ENCODE measurements around the gene FBXO48. TPM values are rescaled to one million over a fixed set of nuclear protein-coding genes. Genes with fewer than 3 reads are reported as not detected.

Gene FBXO48
- total and polyA plus RNA-seq, 4 donors: 0.52 to 1.9 (median 0.96) TPM

DNA sequence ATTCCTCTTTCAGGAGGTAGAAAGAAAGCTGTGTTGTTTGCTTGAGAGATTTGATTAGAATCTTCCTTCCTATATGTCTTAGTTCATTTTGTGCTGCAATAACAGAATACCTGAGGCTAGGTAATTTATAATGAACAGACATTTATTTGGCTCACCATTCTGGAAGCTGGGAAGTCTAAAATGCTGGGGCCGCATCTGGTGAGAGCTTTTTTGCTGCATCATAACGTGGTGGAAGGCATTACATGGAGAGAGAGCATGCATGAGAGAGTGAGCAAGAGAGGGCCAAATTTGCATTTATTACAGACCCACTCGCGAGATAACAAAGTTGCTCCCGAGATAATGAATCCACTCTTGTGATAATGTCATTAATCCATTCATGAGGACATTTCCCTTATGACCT lies 34.7 kb upstream of the FBXO48 start:
- Histone ChIP-seq H3K27me3 (ENCODE audit: control insufficient read depth in 3 of 3, insufficient read depth in 3 of 3, low read length in 2 of 3) (no peaks in the 10 kb centered on the region), H3K27ac (ENCODE audit: low read depth in 1 of 2, low read length in 1 of 2) (no peak overlapping the region), H3K4me3 (no peak overlapping the region), H3K4me1 (ENCODE audit: control insufficient read depth in 5 of 5, insufficient read depth in 5 of 5, low read length in 5 of 5) (no peaks in the 10 kb centered on the region), H3K9ac (ENCODE audit: insufficient read depth in 1 of 2, low read length in 2 of 2) (no peak overlapping the region), H3K9me3 (ENCODE audit: control insufficient read depth in 4 of 4, insufficient read depth in 3 of 4, low read length in 3 of 4) (peaks cover 0 to 3% (median 0%) of the 10 kb centered on the region in 4 donors), H3K36me3 (ENCODE audit: control insufficient read depth in 4 of 4, insufficient read depth in 4 of 4, low read length in 4 of 4) (no peaks in the 10 kb centered on the region)
- WGBS, 2 donors: 92 to 93% methylated on average over 5 of the region's 5 CpGs
- ATAC-seq (ENCODE audit: insufficient read depth, low FRiP score) (no peak), DNase-seq (no peak)
- TF ChIP-seq, protein P1, sequence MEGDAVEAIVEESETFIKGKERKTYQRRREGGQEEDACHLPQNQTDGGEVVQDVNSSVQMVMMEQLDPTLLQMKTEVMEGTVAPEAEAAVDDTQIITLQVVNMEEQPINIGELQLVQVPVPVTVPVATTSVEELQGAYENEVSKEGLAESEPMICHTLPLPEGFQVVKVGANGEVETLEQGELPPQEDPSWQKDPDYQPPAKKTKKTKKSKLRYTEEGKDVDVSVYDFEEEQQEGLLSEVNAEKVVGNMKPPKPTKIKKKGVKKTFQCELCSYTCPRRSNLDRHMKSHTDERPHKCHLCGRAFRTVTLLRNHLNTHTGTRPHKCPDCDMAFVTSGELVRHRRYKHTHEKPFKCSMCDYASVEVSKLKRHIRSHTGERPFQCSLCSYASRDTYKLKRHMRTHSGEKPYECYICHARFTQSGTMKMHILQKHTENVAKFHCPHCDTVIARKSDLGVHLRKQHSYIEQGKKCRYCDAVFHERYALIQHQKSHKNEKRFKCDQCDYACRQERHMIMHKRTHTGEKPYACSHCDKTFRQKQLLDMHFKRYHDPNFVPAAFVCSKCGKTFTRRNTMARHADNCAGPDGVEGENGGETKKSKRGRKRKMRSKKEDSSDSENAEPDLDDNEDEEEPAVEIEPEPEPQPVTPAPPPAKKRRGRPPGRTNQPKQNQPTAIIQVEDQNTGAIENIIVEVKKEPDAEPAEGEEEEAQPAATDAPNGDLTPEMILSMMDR (IDR thresholded peaks at IDR 0.05; ENCODE audit: control extremely low read depth, extremely low read depth): no peak

- Histone ChIP-seq H3K27ac (ENCODE audit: low read depth in 1 of 2, low read length in 1 of 2) (no peak overlapping the region), H3K27me3 (ENCODE audit: control insufficient read depth in 3 of 3, insufficient read depth in 3 of 3, low read length in 2 of 3) (no peaks in the 10 kb centered on the region), H3K4me1 (ENCODE audit: control insufficient read depth in 5 of 5, insufficient read depth in 5 of 5, low read length in 5 of 5) (no peaks in the 10 kb centered on the region), H3K4me3 (no peak overlapping the region), H3K9ac (ENCODE audit: insufficient read depth in 1 of 2, low read length in 2 of 2) (no peak overlapping the region), H3K9me3 (ENCODE audit: control insufficient read depth in 4 of 4, insufficient read depth in 3 of 4, low read length in 3 of 4) (peaks cover 0 to 5% (median 3%) of the 10 kb centered on the region in 4 donors), H3K36me3 (ENCODE audit: control insufficient read depth in 4 of 4, insufficient read depth in 4 of 4, low read length in 4 of 4) (no peaks in the 10 kb centered on the region)
- no peak for ATAC-seq (ENCODE audit: insufficient read depth, low FRiP score)
- TF ChIP-seq, protein P1 (IDR thresholded peaks at IDR 0.05; ENCODE audit: control extremely low read depth, extremely low read depth): no peak
- DNase-seq: no peak
- 86 to 98% methylated on average over 4 of the region's 4 CpGs for WGBS, 2 donors
Observed at GRCh38 chr2:68500649-68501048, 33.6 kb upstream of the FBXO48 start.

- no peaks in the 10 kb centered on the region for H3K36me3 ChIP-seq (ENCODE audit: control insufficient read depth in 4 of 4, insufficient read depth in 4 of 4, low read length in 4 of 4)
- TF ChIP-seq, protein P1 (IDR thresholded peaks at IDR 0.05; ENCODE audit: control extremely low read depth, extremely low read depth): no peak
- ATAC-seq (ENCODE audit: insufficient read depth, low FRiP score) (no peak), DNase-seq (no peak)
- H3K27me3 ChIP-seq (ENCODE audit: control insufficient read depth in 3 of 3, insufficient read depth in 3 of 3, low read length in 2 of 3): no peaks in the 10 kb centered on the region
- H3K4me1 ChIP-seq (ENCODE audit: control insufficient read depth in 5 of 5, insufficient read depth in 5 of 5, low read length in 5 of 5): no peaks in the 10 kb centered on the region
- H3K4me3 ChIP-seq: no peak overlapping the region
- peaks cover 0 to 6% (median 4%) of the 10 kb centered on the region in 4 donors for H3K9me3 ChIP-seq (ENCODE audit: control insufficient read depth in 4 of 4, insufficient read depth in 3 of 4, low read length in 3 of 4)
- H3K27ac ChIP-seq (ENCODE audit: low read depth in 1 of 2, low read length in 1 of 2): no peak overlapping the region
- H3K9ac ChIP-seq (ENCODE audit: insufficient read depth in 1 of 2, low read length in 2 of 2): no peak overlapping the region
Observed at GRCh38 chr2:68499133-68499532, 32.0 kb upstream of the FBXO48 start.

- Histone ChIP-seq H3K9ac (ENCODE audit: insufficient read depth in 1 of 2, low read length in 2 of 2) (no peak overlapping the region), H3K36me3 (ENCODE audit: control insufficient read depth in 4 of 4, insufficient read depth in 4 of 4, low read length in 4 of 4) (no peaks in the 10 kb centered on the region), H3K27me3 (ENCODE audit: control insufficient read depth in 3 of 3, insufficient read depth in 3 of 3, low read length in 2 of 3) (no peaks in the 10 kb centered on the region), H3K9me3 (ENCODE audit: control insufficient read depth in 4 of 4, insufficient read depth in 3 of 4, low read length in 3 of 4) (peaks cover 0 to 4% (median 3%) of the 10 kb centered on the region in 4 donors), H3K4me3 (no peak overlapping the region), H3K27ac (ENCODE audit: low read depth in 1 of 2, low read length in 1 of 2) (no peak overlapping the region), H3K4me1 (ENCODE audit: control insufficient read depth in 5 of 5, insufficient read depth in 5 of 5, low read length in 5 of 5) (no peaks in the 10 kb centered on the region)
- WGBS, 2 donors: 95 to 98% methylated on average over 1 of the region's 1 CpG
- TF ChIP-seq, protein P1 (IDR thresholded peaks at IDR 0.05; ENCODE audit: control extremely low read depth, extremely low read depth): no peak
- DNase-seq (no peak), ATAC-seq (ENCODE audit: insufficient read depth, low FRiP score) (no peak)
Observed at GRCh38 chr2:68491582-68491981, 24.5 kb upstream of the FBXO48 start.

Measured in lung (tissue), 12 donors.